GM10248 (cell line): Measurements from ENCODE around the gene TRAPPC6A.
A peak's percentile ranks its signal among the peaks of the same experiment; 100 is the strongest.

ENCODE experiments used
- CTCF ChIA-PET: fragments of 300-600 bp; sonication (Branson Sonifier 250); formaldehyde crosslinking; extraction: SDS; loops from one replicate; lab custom pipeline; 2021; ENCODE audit warnings: antibody characterized with exemption; lab: Yijun Ruan, JAX
- POLR2A ChIA-PET: fragments of 350-650 bp; sonication (Branson Sonifier 250); formaldehyde crosslinking; extraction: SDS; loops from one replicate; lab custom pipeline; 2020; ENCODE audit warnings: antibody characterized with exemption; lab: Yijun Ruan, JAX
- DNase-seq: peaks from one replicate; pipeline ENCODE4 v3.0.0; 2012; ENCODE audit errors: extremely low spot score
- CTCF ChIP-seq: IDR thresholded peaks from 2 replicates; pipeline ENCODE4 v1.5.1; 2012; ENCODE audit warnings: mild to moderate bottlenecking, low read depth; ENCODE audit errors: extremely low read depth, missing control alignments, control extremely low read depth

Gene TRAPPC6A

DNA sequence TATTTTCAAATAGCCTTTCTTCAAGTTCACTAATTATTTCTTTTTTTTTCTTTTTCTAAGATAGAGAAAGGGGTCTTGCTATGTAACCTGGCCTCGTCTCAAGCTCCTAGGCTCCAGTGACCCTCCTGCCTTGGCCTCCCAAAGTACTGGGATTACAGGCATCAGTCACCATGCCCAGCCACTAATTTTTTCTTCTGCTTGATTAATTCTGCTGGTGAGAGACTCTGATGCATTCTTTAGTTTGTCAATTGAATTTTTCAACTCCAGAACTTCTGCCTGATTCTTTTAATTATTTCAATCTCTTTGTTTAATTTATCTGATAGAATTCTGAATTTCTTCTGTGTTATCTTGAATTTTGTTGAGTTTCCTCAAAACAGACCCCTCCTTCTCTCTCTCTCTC is 11.9 kb upstream of the TRAPPC6A start:
- no peak for TF ChIP-seq CTCF
- no peak for DNase-seq
- ChIA-PET POLR2A (interaction anchor here (0.6 kb wide), 1 partner anchor 35 kb away, joined by 4 read pairs; no protein-coding TSS in a partner anchor), CTCF (interaction anchor here (1.4 kb wide), 1 partner anchor 10 kb away, joined by 4 read pairs; no protein-coding TSS in a partner anchor)

GRCh38 chr19:45187421-45188100 is 9.5 kb upstream of the TRAPPC6A start:
- ChIA-PET POLR2A (no interaction called here), CTCF (interaction anchor here (0.7 to 1.8 kb wide), 12 partner anchors 9 to 617 kb away, joined by 3 to 14 read pairs (median 3); partner anchors contain the start of genes BLOC1S3 and TRAPPC6A)
- TF ChIP-seq CTCF: peak; percentile 49
- DNase-seq: peak; percentile 78

DNA sequence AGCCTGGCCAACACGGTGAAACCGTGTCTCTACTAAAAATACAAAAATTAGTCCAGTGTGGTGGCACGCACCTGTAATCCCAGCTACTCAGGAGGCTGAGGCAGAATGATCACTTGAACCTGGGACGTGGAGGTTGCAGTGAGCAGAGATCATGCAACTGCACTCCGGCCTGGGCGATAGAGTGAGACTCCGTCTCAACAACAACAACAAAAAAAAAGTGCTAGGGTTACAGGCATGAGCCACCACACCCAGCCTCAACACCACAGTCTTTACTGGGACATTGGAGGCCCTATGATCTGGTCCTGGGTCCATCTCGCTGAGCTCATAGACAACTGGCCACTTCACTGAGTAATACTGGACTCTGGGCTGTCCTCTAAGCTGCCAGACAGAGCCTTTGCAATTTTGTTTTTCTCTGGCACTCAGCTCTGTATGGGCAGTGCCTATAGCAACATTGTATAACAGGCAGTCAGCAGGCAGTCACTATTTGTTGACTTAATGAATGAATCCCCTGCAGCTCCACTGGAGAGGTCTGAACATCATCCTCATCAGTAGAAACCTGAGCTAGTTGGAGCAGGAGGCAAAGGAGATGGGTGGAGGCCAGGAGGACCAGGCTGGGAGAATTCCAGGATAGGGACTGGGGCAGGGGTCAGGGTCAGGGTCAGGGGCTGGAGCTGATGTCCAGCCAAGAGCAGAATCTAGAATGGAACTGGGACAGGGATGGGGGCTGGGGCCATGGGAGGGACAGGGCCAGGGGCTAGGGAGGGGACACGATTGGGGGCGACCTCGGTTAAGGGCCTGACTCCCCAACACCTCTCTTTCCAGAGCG is 8.7 kb upstream of the TRAPPC6A start:
- no peak for DNase-seq
- TF ChIP-seq CTCF: no peak
- POLR2A ChIA-PET: no interaction called here
- CTCF ChIA-PET: interaction anchor here (0.7 to 1.8 kb wide), 13 partner anchors 8 to 616 kb away, joined by 3 to 14 read pairs (median 3); partner anchors contain the start of genes BLOC1S3 and TRAPPC6A

DNA sequence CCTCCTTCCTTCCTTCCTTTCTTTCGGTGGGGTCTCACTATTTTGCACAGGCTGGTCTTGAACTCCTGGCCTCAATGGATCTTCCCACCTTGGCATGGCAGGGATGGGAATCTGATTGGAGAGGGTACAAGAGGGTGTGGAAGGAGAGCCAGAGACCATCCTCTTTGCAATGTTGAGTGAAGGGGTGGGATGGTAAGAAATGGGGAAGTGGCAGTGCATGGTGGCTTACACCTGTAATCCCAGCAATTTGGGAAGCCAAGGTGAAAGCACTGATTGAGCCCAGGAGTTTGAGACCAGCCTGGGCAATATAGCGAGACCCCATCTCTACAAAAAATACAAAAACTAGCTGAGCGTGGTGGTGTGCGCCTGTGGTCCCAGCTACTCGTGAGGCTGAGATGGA is 6.1 kb upstream of the TRAPPC6A start:
- no peak for TF ChIP-seq CTCF
- no peak for DNase-seq
- ChIA-PET CTCF (no interaction called here), POLR2A (no interaction called here)

DNA sequence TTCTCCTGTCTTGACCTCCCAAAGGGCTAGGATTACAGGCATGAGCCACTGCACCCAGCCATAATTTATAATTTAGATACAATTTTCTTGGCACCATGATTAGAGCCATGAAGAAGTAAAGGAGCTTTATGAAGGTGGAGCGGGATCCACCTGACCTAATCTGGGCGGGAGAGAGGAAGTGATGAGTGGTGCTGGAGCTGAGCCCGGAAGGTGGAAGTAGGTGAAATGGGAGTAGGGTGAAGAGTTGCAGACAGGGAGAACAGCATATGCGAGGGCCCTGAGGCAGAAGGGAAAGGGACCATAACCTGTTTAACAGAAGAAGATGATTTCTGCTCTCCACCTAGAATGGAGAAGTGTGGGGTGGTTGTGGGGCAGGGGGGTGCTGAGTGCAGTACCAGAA is 4.7 kb upstream of the TRAPPC6A start:
- ChIA-PET POLR2A (no interaction called here), CTCF (interaction anchor here (1.1 to 1.2 kb wide), 2 partner anchors 9 to 156 kb away, joined by 4 to 6 read pairs; no protein-coding TSS in a partner anchor)
- no peak for DNase-seq
- no peak for TF ChIP-seq CTCF

- ChIA-PET CTCF (interaction anchor here (0.7 to 1.5 kb wide), 3 partner anchors 11 to 158 kb away, joined by 3 to 4 read pairs (median 3); no protein-coding TSS in a partner anchor), POLR2A (no interaction called here)
- no peak for DNase-seq
- TF ChIP-seq CTCF: no peak
Measured at GRCh38 chr19:45180936-45181335, 2.9 kb upstream of the TRAPPC6A start.
